Measurements from ENCODE around the gene SPECC1. TPM values are rescaled to one million over a fixed set of nuclear protein-coding genes. Genes with fewer than 3 reads are reported as not detected.

SPECC1 gene
- total and polyA plus RNA-seq, 2 donors (not counting 1 experiment from before 2014, with no cell fraction given): 13.4 to 30.9 TPM

GRCh38 chr17:20133517-20133916 lies 124.4 kb downstream of the SPECC1 start:
- Histone ChIP-seq H3K4me2 (ENCODE audit: extremely low read depth, insufficient read depth, low read length) (no peak overlapping the region), H2AFZ (ENCODE audit: low read length) (no peak overlapping the region), H3K4me3 (replicated peaks in 1 of 4; ENCODE audit: control extremely low read depth in 1 of 4, insufficient read depth in 1 of 4, low read depth in 3 of 4, low read length in 4 of 4) (no peak overlapping the region), H3K4me1 (ENCODE audit: control insufficient read depth, extremely low read depth, insufficient read depth, low read length) (no peaks in the 10 kb centered on the region), H3K36me3 (ENCODE audit: control insufficient read depth, insufficient read depth, low read length) (no peaks in the 10 kb centered on the region), H3K27ac (ENCODE audit: insufficient read depth, low read length) (no peak overlapping the region), H3K27me3 (ENCODE audit: control insufficient read depth, insufficient read depth, low read length) (no peaks in the 10 kb centered on the region), H3K79me2 (ENCODE audit: control insufficient read depth, insufficient read depth, low read length) (no peaks in the 10 kb centered on the region), H4K20me1 (ENCODE audit: control insufficient read depth, extremely low read depth, insufficient read depth, low read length) (no peaks in the 10 kb centered on the region), H3K9me3 (ENCODE audit: control insufficient read depth, insufficient read depth, low read depth, low read length) (no peaks in the 10 kb centered on the region), H3K9ac (ENCODE audit: insufficient read depth, low read length) (no peak overlapping the region)
- DNase-seq (ENCODE audit: low read depth in 2 of 2): no peak
- TF ChIP-seq CTCF (conservative IDR thresholded peaks at IDR 0.05 in 1 of 2, IDR thresholded peaks at IDR 0.05 in 1 of 2; ENCODE audit: low read depth in 1 of 2, low read length in 2 of 2) (no peak), EZH2 (IDR thresholded peaks at IDR 0.05; ENCODE audit: low read length, missing control alignments) (no peak)

GRCh38 chr17:20141198-20141972 lies 132.2 kb downstream of the SPECC1 start:
- no peaks in the 10 kb centered on the region for H3K36me3 ChIP-seq (ENCODE audit: control insufficient read depth, insufficient read depth, low read length)
- no peak overlapping the region for H2AFZ ChIP-seq (ENCODE audit: low read length)
- H3K4me3 ChIP-seq (replicated peaks in 1 of 4; ENCODE audit: control extremely low read depth in 1 of 4, insufficient read depth in 1 of 4, low read depth in 3 of 4, low read length in 4 of 4): no peak overlapping the region
- no peak overlapping the region for H3K4me2 ChIP-seq (ENCODE audit: extremely low read depth, insufficient read depth, low read length)
- no peak overlapping the region for H3K27ac ChIP-seq (ENCODE audit: insufficient read depth, low read length)
- H4K20me1 ChIP-seq (ENCODE audit: control insufficient read depth, extremely low read depth, insufficient read depth, low read length): no peaks in the 10 kb centered on the region
- no peaks in the 10 kb centered on the region for H3K27me3 ChIP-seq (ENCODE audit: control insufficient read depth, insufficient read depth, low read length)
- H3K79me2 ChIP-seq (ENCODE audit: control insufficient read depth, insufficient read depth, low read length): no peaks in the 10 kb centered on the region
- H3K9me3 ChIP-seq (ENCODE audit: control insufficient read depth, insufficient read depth, low read depth, low read length): no peaks in the 10 kb centered on the region
- H3K9ac ChIP-seq (ENCODE audit: insufficient read depth, low read length): no peak overlapping the region
- no peaks in the 10 kb centered on the region for H3K4me1 ChIP-seq (ENCODE audit: control insufficient read depth, extremely low read depth, insufficient read depth, low read length)
- DNase-seq (ENCODE audit: low read depth in 2 of 2): no peak
- TF ChIP-seq EZH2 (IDR thresholded peaks at IDR 0.05; ENCODE audit: low read length, missing control alignments): no peak
- TF ChIP-seq CTCF (conservative IDR thresholded peaks at IDR 0.05 in 1 of 2, IDR thresholded peaks at IDR 0.05 in 1 of 2; ENCODE audit: low read depth in 1 of 2, low read length in 2 of 2): no peak

GRCh38 chr17:20142268-20142667 lies 133.1 kb downstream of the SPECC1 start:
- Histone ChIP-seq H3K27me3 (ENCODE audit: control insufficient read depth, insufficient read depth, low read length) (no peaks in the 10 kb centered on the region), H3K4me1 (ENCODE audit: control insufficient read depth, extremely low read depth, insufficient read depth, low read length) (no peaks in the 10 kb centered on the region), H3K36me3 (ENCODE audit: control insufficient read depth, insufficient read depth, low read length) (no peaks in the 10 kb centered on the region), H3K79me2 (ENCODE audit: control insufficient read depth, insufficient read depth, low read length) (no peaks in the 10 kb centered on the region), H2AFZ (ENCODE audit: low read length) (no peak overlapping the region), H3K4me3 (replicated peaks in 1 of 4; ENCODE audit: control extremely low read depth in 1 of 4, insufficient read depth in 1 of 4, low read depth in 3 of 4, low read length in 4 of 4) (no peak overlapping the region), H3K27ac (ENCODE audit: insufficient read depth, low read length) (no peak overlapping the region), H3K9ac (ENCODE audit: insufficient read depth, low read length) (no peak overlapping the region), H3K9me3 (ENCODE audit: control insufficient read depth, insufficient read depth, low read depth, low read length) (no peaks in the 10 kb centered on the region), H4K20me1 (ENCODE audit: control insufficient read depth, extremely low read depth, insufficient read depth, low read length) (no peaks in the 10 kb centered on the region), H3K4me2 (ENCODE audit: extremely low read depth, insufficient read depth, low read length) (no peak overlapping the region)
- no peak for TF ChIP-seq CTCF (conservative IDR thresholded peaks at IDR 0.05 in 1 of 2, IDR thresholded peaks at IDR 0.05 in 1 of 2; ENCODE audit: low read depth in 1 of 2, low read length in 2 of 2)
- TF ChIP-seq EZH2 (IDR thresholded peaks at IDR 0.05; ENCODE audit: low read length, missing control alignments): no peak
- no peak for DNase-seq (ENCODE audit: low read depth in 2 of 2)

Data from fibroblast of lung (primary cell).